NCI-H524 treated with DMSO at 0.1 percent for 48 hours (cell line): ENCODE results near the gene ZNHIT6.

Source experiments
- DNase-seq: peaks from one replicate; lab custom pipeline; 2025; lab: John Stamatoyannopoulos, UW

Gene ZNHIT6

GRCh38 chr1:85617633-85618100 is 90.6 kb downstream of the ZNHIT6 start:
- no peak for DNase-seq

- DNase-seq = no peak
These were observed 91.5 kb downstream of the ZNHIT6 start for GRCh38 chr1:85616736-85617135.

- no peak for DNase-seq
These were observed 91.9 kb downstream of the ZNHIT6 start for GRCh38 chr1:85616364-85616705.

GRCh38 chr1:85615586-85616363 is 92.5 kb downstream of the ZNHIT6 start:
- no peak for DNase-seq

- no peak for DNase-seq
These were observed 95.4 kb downstream of the ZNHIT6 start for GRCh38 chr1:85612704-85613361.

GRCh38 chr1:85611856-85612255 is 96.4 kb downstream of the ZNHIT6 start:
- DNase-seq = no peak

- no peak for DNase-seq
These were observed 96.8 kb downstream of the ZNHIT6 start for GRCh38 chr1:85611425-85611824.

- no peak for DNase-seq
These were observed 98.3 kb downstream of the ZNHIT6 start for GRCh38 chr1:85609976-85610375.

GRCh38 chr1:85608851-85609250 is 99.4 kb downstream of the ZNHIT6 start:
- DNase-seq = no peak

- no peak for DNase-seq
These were observed 100.3 kb downstream of the ZNHIT6 start for GRCh38 chr1:85607921-85608265.

- DNase-seq = no peak
These were observed 100.9 kb downstream of the ZNHIT6 start for GRCh38 chr1:85607126-85607920.

- DNase-seq = no peak
These were observed 101.8 kb downstream of the ZNHIT6 start for GRCh38 chr1:85606414-85606800.

- DNase-seq = no peak
These were observed 102.5 kb downstream of the ZNHIT6 start for GRCh38 chr1:85605484-85606413.

- no peak for DNase-seq
These were observed 103.8 kb downstream of the ZNHIT6 start for GRCh38 chr1:85604298-85604997.

GRCh38 chr1:85603086-85603880 is 105.0 kb downstream of the ZNHIT6 start:
- DNase-seq = no peak

- DNase-seq = no peak
These were observed 105.7 kb downstream of the ZNHIT6 start for GRCh38 chr1:85602571-85602970.

- DNase-seq = no peak
These were observed 106.3 kb downstream of the ZNHIT6 start for GRCh38 chr1:85601901-85602300.

- no peak for DNase-seq
These were observed 108.6 kb downstream of the ZNHIT6 start for GRCh38 chr1:85599681-85600080.
